Smooth muscle cell (in vitro differentiated cells): ENCODE results near the gene ARHGAP26. TPM values are rescaled to one million over a fixed set of nuclear protein-coding genes. Genes with fewer than 3 reads are reported as not detected.

ENCODE experiments used
- DNase-seq: peaks from one replicate; lab custom pipeline; 2025; ENCODE audit not compliant: unreplicated experiment; lab: John Stamatoyannopoulos, UW
- H2AFZ ChIP-seq: fragments of 200-600 bp; sonication (generic); 2 replicates; pipeline ENCODE4 v1.6.0; 2016; ENCODE audit warnings: antibody characterized with exemption, low read depth, mild to moderate bottlenecking
- H3F3A ChIP-seq: fragments of 200-600 bp; sonication (generic); 2 replicates; pipeline ENCODE4 v1.6.0; 2017; ENCODE audit warnings: antibody characterized with exemption, low read depth
- H3K27ac ChIP-seq: fragments of 200-600 bp; sonication (generic); 2 replicates; pipeline ENCODE4 v1.5.1; 2016; ENCODE audit warnings: low read depth, mild to moderate bottlenecking
- H3K27me3 ChIP-seq: fragments of 200-600 bp; sonication (generic); 2 replicates; pipeline ENCODE4 v1.6.1; 2016; ENCODE audit warnings: low read depth, mild to moderate bottlenecking
- H3K36me3 ChIP-seq: fragments of 200-600 bp; sonication (generic); 2 replicates; pipeline ENCODE4 v1.5.1; 2016; ENCODE audit warnings: low read depth
- H3K4me1 ChIP-seq: fragments of 200-600 bp; sonication (generic); 2 replicates; pipeline ENCODE4 v1.5.1; 2016; ENCODE audit warnings: low read depth
- H3K4me2 ChIP-seq: fragments of 200-600 bp; sonication (generic); 2 replicates; pipeline ENCODE4 v1.6.0; 2016; ENCODE audit warnings: mild to moderate bottlenecking
- H3K4me3 ChIP-seq: fragments of 200-600 bp; sonication (generic); 2 replicates; pipeline ENCODE4 v1.5.1; 2016; ENCODE audit warnings: mild to moderate bottlenecking
- H3K79me2 ChIP-seq: fragments of 200-600 bp; sonication (generic); 2 replicates; pipeline ENCODE4 v1.6.0; 2016; ENCODE audit warnings: low read depth, mild to moderate bottlenecking
- H3K9ac ChIP-seq: fragments of 200-600 bp; sonication (generic); 2 replicates; pipeline ENCODE4 v1.6.0; 2016; ENCODE audit warnings: low read depth
- H3K9me3 ChIP-seq: fragments of 200-600 bp; sonication (generic); replicated peaks from 2 replicates; pipeline ENCODE4 v1.5.1; 2016; ENCODE audit warnings: low read depth
- H4K20me1 ChIP-seq: fragments of 200-600 bp; sonication (generic); 2 replicates; pipeline ENCODE4 v1.6.0; 2016; ENCODE audit warnings: low read depth
- CTCF ChIP-seq: fragments of 200-600 bp; sonication (generic); IDR thresholded peaks from 2 replicates; pipeline ENCODE4 v1.5.1; 2017; ENCODE audit warnings: borderline replicate concordance, mild to moderate bottlenecking, antibody characterized with exemption; ENCODE audit not compliant: insufficient read depth, poor library complexity, severe bottlenecking
- WGBS: methylation state at CpG from one replicate; pipeline ENCODE4 v1.1.7; 2016; ENCODE audit warnings: low lambda C conversion rate; 5-methylcytosine and 5-hydroxymethylcytosine counted together
- polyA plus RNA-seq: library from polyadenylated mRNA; unstranded; fragments of >200 nt; fragmentation: Nextera tagmentation; extraction: Ambion mirVana; gene quantifications from 2 replicates; pipeline ENCODE4 v1.2.1, GENCODE V29; 2016
- total RNA-seq: library from RNA; depleted of rRNA; stranded (reverse); fragments of >200 nt; gene quantifications from 2 replicates; pipeline ENCODE4 v1.2.3, GENCODE V29; 2014

Gene ARHGAP26
- total and polyA plus RNA-seq, 2 experiments from 2014 or later = 2.2 to 5.1 TPM

- 67% methylated on average over 2 of the region's 2 CpGs for WGBS
Observed at GRCh38 chr5:142905348-142905747, 135.2 kb downstream of the ARHGAP26 start.

GRCh38 chr5:142906863-142907671 is 136.9 kb downstream of the ARHGAP26 start:
- Histone ChIP-seq H3F3A (no peaks in the 10 kb centered on the region), H3K79me2 (no peaks in the 10 kb centered on the region), H3K4me1 (peaks cover 2% of the 10 kb centered on the region), H3K27ac (peak overlapping the region; percentile 59), H2AFZ (no peak overlapping the region), H3K36me3 (no peaks in the 10 kb centered on the region), H3K9me3 (no peaks in the 10 kb centered on the region), H3K4me3 (no peak overlapping the region), H4K20me1 (no peaks in the 10 kb centered on the region), H3K27me3 (no peaks in the 10 kb centered on the region), H3K9ac (no peak overlapping the region), H3K4me2 (peak overlapping the region; percentile 53)
- 58% methylated on average over 7 of the region's 7 CpGs for WGBS
- no peak for TF ChIP-seq CTCF
- DNase-seq = no peak

More at GRCh38 chr5:142905348-142905747, 135.2 kb downstream of the ARHGAP26 start:
- no peaks in the 10 kb centered on the region for H4K20me1 ChIP-seq
- H3F3A ChIP-seq = no peaks in the 10 kb centered on the region
- H3K9ac ChIP-seq = no peak overlapping the region
- no peak overlapping the region for H3K4me3 ChIP-seq
- DNase-seq = no peak
- H3K27me3 ChIP-seq = no peaks in the 10 kb centered on the region
- H3K9me3 ChIP-seq = no peaks in the 10 kb centered on the region
- no peak for TF ChIP-seq CTCF
- no peaks in the 10 kb centered on the region for H3K79me2 ChIP-seq
- peak overlapping the region; percentile 34 for H3K27ac ChIP-seq
- no peak overlapping the region for H2AFZ ChIP-seq
- no peaks in the 10 kb centered on the region for H3K36me3 ChIP-seq
- no peak overlapping the region for H3K4me2 ChIP-seq
- peaks cover 17% of the 10 kb centered on the region for H3K4me1 ChIP-seq

GRCh38 chr5:142908659-142909058 is 138.5 kb downstream of the ARHGAP26 start:
- DNase-seq = no peak
- H3K9ac ChIP-seq = no peak overlapping the region
- H3K27me3 ChIP-seq = no peaks in the 10 kb centered on the region
- TF ChIP-seq CTCF = no peak
- WGBS = 90% methylated on average over 3 of the region's 3 CpGs
- H3K4me1 ChIP-seq = no peaks in the 10 kb centered on the region
- no peak overlapping the region for H3K4me3 ChIP-seq
- no peaks in the 10 kb centered on the region for H3K79me2 ChIP-seq
- H3K9me3 ChIP-seq = no peaks in the 10 kb centered on the region
- no peaks in the 10 kb centered on the region for H3F3A ChIP-seq
- H3K36me3 ChIP-seq = no peaks in the 10 kb centered on the region
- H4K20me1 ChIP-seq = no peaks in the 10 kb centered on the region
- no peak overlapping the region for H3K27ac ChIP-seq
- H2AFZ ChIP-seq = no peak overlapping the region
- no peak overlapping the region for H3K4me2 ChIP-seq

- no peak for DNase-seq
- no peaks in the 10 kb centered on the region for H3K9me3 ChIP-seq
- no peaks in the 10 kb centered on the region for H3K4me1 ChIP-seq
- H3F3A ChIP-seq = no peaks in the 10 kb centered on the region
- H4K20me1 ChIP-seq = no peaks in the 10 kb centered on the region
- no peak overlapping the region for H3K9ac ChIP-seq
- no peak overlapping the region for H2AFZ ChIP-seq
- no peak overlapping the region for H3K27ac ChIP-seq
- no peak for TF ChIP-seq CTCF
- H3K79me2 ChIP-seq = no peaks in the 10 kb centered on the region
- 96% methylated on average over 6 of the region's 6 CpGs for WGBS
- H3K4me2 ChIP-seq = no peak overlapping the region
- H3K36me3 ChIP-seq = no peaks in the 10 kb centered on the region
- no peak overlapping the region for H3K4me3 ChIP-seq
- no peaks in the 10 kb centered on the region for H3K27me3 ChIP-seq
Observed at GRCh38 chr5:142910128-142910527, 140.0 kb downstream of the ARHGAP26 start.
